H9 (cell line): ENCODE measurements around the gene SLC13A4. TPM values are rescaled to one million over a fixed set of nuclear protein-coding genes. Genes with fewer than 3 reads are reported as not detected.

ENCODE experiments used
- DNase-seq: peaks from one replicate; pipeline ENCODE4 v3.0.0-alpha.2; 2017
- H2AFZ ChIP-seq: one replicate; pipeline ENCODE4 v1.6.1; 2013; ENCODE audit warnings: mild to moderate bottlenecking, low read length, control low read depth, moderate library complexity
- H2AK5ac ChIP-seq: 2 replicates; pipeline ENCODE4 v1.6.1; 2013; ENCODE audit warnings: low read length, control low read depth, mixed read lengths; ENCODE audit not compliant: insufficient read length
- H2BK120ac ChIP-seq: one replicate; pipeline ENCODE4 v1.6.1; 2013; ENCODE audit warnings: low read depth, mild to moderate bottlenecking, low read length, control low read depth, inconsistent platforms; ENCODE audit not compliant: poor library complexity, severe bottlenecking
- H2BK12ac ChIP-seq: 2 replicates; pipeline ENCODE4 v1.6.1; 2013; ENCODE audit warnings: low read length, control low read depth, mixed read lengths, low read depth; ENCODE audit not compliant: insufficient read length
- H2BK15ac ChIP-seq: 2 replicates; pipeline ENCODE4 v1.6.1; 2013; ENCODE audit warnings: low read depth, low read length, control low read depth
- H2BK20ac ChIP-seq: one replicate; pipeline ENCODE4 v1.6.1; 2013; ENCODE audit warnings: low read depth, mild to moderate bottlenecking, low read length, control low read depth, inconsistent platforms; ENCODE audit not compliant: poor library complexity, severe bottlenecking
- H2BK5ac ChIP-seq: 2 replicates; pipeline ENCODE4 v1.6.1; 2013; ENCODE audit warnings: low read length, control low read depth, mixed read lengths; ENCODE audit not compliant: insufficient read length
- H3K14ac ChIP-seq: 2 replicates; pipeline ENCODE4 v1.6.1; 2013; ENCODE audit warnings: low read length, control low read depth; ENCODE audit not compliant: insufficient read depth
- H3K18ac ChIP-seq: 2 replicates; pipeline ENCODE4 v1.6.1; 2013; ENCODE audit warnings: low read depth, mild to moderate bottlenecking, mixed read lengths, low read length, control low read depth; ENCODE audit not compliant: insufficient read length
- H3K23ac ChIP-seq: 2 replicates; pipeline ENCODE4 v1.6.1; 2013; ENCODE audit warnings: low read length, control low read depth, mixed read lengths, low read depth; ENCODE audit not compliant: insufficient read length
- H3K23me2 ChIP-seq: 2 replicates; pipeline ENCODE4 v1.6.1; 2013; ENCODE audit warnings: low read depth, mild to moderate bottlenecking, mixed read lengths, low read length, control low read depth; ENCODE audit not compliant: insufficient read length, poor library complexity, severe bottlenecking
- H3K27ac ChIP-seq: 2 replicates; pipeline ENCODE4 v1.5.1; 2013; ENCODE audit warnings: low read length, control low read depth, mixed read lengths, low read depth; ENCODE audit not compliant: insufficient read length
- H3K27me3 ChIP-seq: 2 replicates; pipeline ENCODE4 v1.6.1; 2013; ENCODE audit warnings: low read length, control low read depth, inconsistent platforms; ENCODE audit not compliant: insufficient read depth
- H3K4ac ChIP-seq: 2 replicates; pipeline ENCODE4 v1.6.1; 2013; ENCODE audit warnings: low read depth, mild to moderate bottlenecking, control low read depth, inconsistent platforms, low read length, moderate library complexity
- H3K4me1 ChIP-seq: 2 replicates; pipeline ENCODE4 v1.6.1; 2013; ENCODE audit warnings: low read length, control low read depth, inconsistent platforms; ENCODE audit not compliant: insufficient read depth
- H3K4me2 ChIP-seq: 2 replicates; pipeline ENCODE4 v1.6.1; 2013; ENCODE audit warnings: low read length, control low read depth, mixed read lengths; ENCODE audit not compliant: insufficient read length, insufficient read depth
- H3K56ac ChIP-seq: 2 replicates; pipeline ENCODE4 v1.6.1; 2013; ENCODE audit warnings: low read depth, mild to moderate bottlenecking, mixed read lengths, low read length, control low read depth; ENCODE audit not compliant: insufficient read length
- H3K79me1 ChIP-seq: 2 replicates; pipeline ENCODE4 v1.6.1; 2013; ENCODE audit warnings: low read depth, mild to moderate bottlenecking, moderate library complexity, low read length, control low read depth, inconsistent platforms; ENCODE audit not compliant: insufficient read depth, poor library complexity, severe bottlenecking
- H3K79me2 ChIP-seq: 2 replicates; pipeline ENCODE4 v1.6.1; 2013; ENCODE audit warnings: low read length, control low read depth, inconsistent platforms; ENCODE audit not compliant: insufficient read depth
- H3K9ac ChIP-seq: 2 replicates; pipeline ENCODE4 v1.6.1; 2013; ENCODE audit warnings: low read length, control low read depth, mixed read lengths; ENCODE audit not compliant: insufficient read length; ENCODE audit errors: extremely low read depth
- H3K9me3 ChIP-seq: one replicate; pipeline ENCODE4 v1.6.1; 2013; ENCODE audit warnings: low read depth, low read length, inconsistent platforms; ENCODE audit not compliant: control insufficient read depth
- H3T11ph ChIP-seq: one replicate; pipeline ENCODE4 v1.6.1; 2013; ENCODE audit warnings: mild to moderate bottlenecking, low read length, control low read depth, inconsistent platforms
- H4K20me1 ChIP-seq: one replicate; pipeline ENCODE4 v1.6.1; 2013; ENCODE audit not compliant: control insufficient read depth, insufficient read length, insufficient read depth
- H4K5ac ChIP-seq: 2 replicates; pipeline ENCODE4 v1.6.1; 2013; ENCODE audit warnings: low read depth, mild to moderate bottlenecking, mixed read lengths, low read length, control low read depth; ENCODE audit not compliant: insufficient read length
- H4K8ac ChIP-seq: replicated peaks from 2 replicates; pipeline ENCODE4 v1.6.1; 2013; ENCODE audit warnings: low read length, control low read depth, mixed read lengths, low read depth; ENCODE audit not compliant: insufficient read length
- H4K91ac ChIP-seq: 2 replicates; pipeline ENCODE4 v1.6.1; 2013; ENCODE audit warnings: low read depth, mild to moderate bottlenecking, moderate library complexity, mixed read lengths, low read length, control low read depth; ENCODE audit not compliant: insufficient read length
- H3K27ac Mint-ChIP-seq, 3 experiments: 2 replicates in 2 of 3; 3 replicates in 1 of 3; pipeline ENCODE4 v1.8.0; 2020 to 2021; ENCODE audit warnings: mixed read lengths in 3 of 3, mild to moderate bottlenecking in 1 of 3, moderate library complexity in 1 of 3
- H3K27me3 Mint-ChIP-seq: 2 replicates; pipeline ENCODE4 v1.8.0; 2021; ENCODE audit warnings: low read depth, mild to moderate bottlenecking, moderate library complexity, mixed read lengths
- H3K36me3 Mint-ChIP-seq, 3 experiments: 2 replicates in 2 of 3; 3 replicates in 1 of 3; pipeline ENCODE4 v1.8.0; 2020 to 2021; ENCODE audit warnings: low read depth in 3 of 3, mixed read lengths in 3 of 3; ENCODE audit not compliant: insufficient read depth in 1 of 3
- H3K4me1 Mint-ChIP-seq, 2 experiments: 2 replicates each; pipeline ENCODE4 v1.8.0; 2020; ENCODE audit warnings: mixed read lengths in 2 of 2
- H3K4me3 Mint-ChIP-seq, 2 experiments: 2 replicates in 1 of 2; 3 replicates in 1 of 2; pipeline ENCODE4 v1.8.0; 2020 to 2021; ENCODE audit warnings: mild to moderate bottlenecking in 2 of 2, mixed read lengths in 2 of 2, moderate library complexity in 1 of 2
- H3K9me3 Mint-ChIP-seq, 2 experiments: 2 replicates in 1 of 2; 3 replicates in 1 of 2; pipeline ENCODE4 v1.8.0; 2020; ENCODE audit warnings: mild to moderate bottlenecking in 2 of 2, mixed read lengths in 2 of 2, moderate library complexity in 1 of 2
- CTCF ChIP-seq: fragments of 200-600 bp; sonication (generic); conservative IDR thresholded peaks from 3 replicates; pipeline ENCODE4 v1.8.0; 2021; ENCODE audit warnings: antibody characterized with exemption, mild to moderate bottlenecking
- WGBS: extraction: QIAGEN DNeasy Blood & Tissue Kit; methylation state at CpG from one replicate; pipeline ENCODE4 v1.1.7; 2013; ENCODE audit warnings: missing lambda C conversion rate, low lambda C conversion rate, mixed read lengths; ENCODE audit not compliant: insufficient read length; ENCODE audit errors: extremely low coverage; 5-methylcytosine and 5-hydroxymethylcytosine counted together
- total RNA-seq: library from RNA; stranded (reverse); gene quantifications from 2 replicates; pipeline ENCODE4 v1.2.1, GENCODE V29; 2021

SLC13A4 gene
- total RNA-seq, 1 experiment from 2014 or later: 3.5 TPM

GRCh38 chr7:135719688-135720087, 8.3 kb downstream of the SLC13A4 start:
- Histone ChIP-seq H2BK5ac (no peak overlapping the region), H3K27ac (no peak overlapping the region), H3K27me3 (no peaks in the 10 kb centered on the region), H3K79me1 (no peaks in the 10 kb centered on the region), H4K91ac (no peak overlapping the region), H2AK5ac (no peak overlapping the region), H3K18ac (no peak overlapping the region), H2BK20ac (no peak overlapping the region), H4K5ac (no peak overlapping the region), H3K4me1 (no peaks in the 10 kb centered on the region), H3T11ph (no peak overlapping the region), H4K20me1 (no peaks in the 10 kb centered on the region), H3K79me2 (no peaks in the 10 kb centered on the region), H2BK15ac (no peak overlapping the region), H4K8ac (no peak overlapping the region), H2BK120ac (no peak overlapping the region), H3K23me2 (no peaks in the 10 kb centered on the region), H2BK12ac (no peak overlapping the region), H3K4me2 (no peak overlapping the region), H2AFZ (no peak overlapping the region), H3K9me3 (no peaks in the 10 kb centered on the region), H3K14ac (no peak overlapping the region), H3K4ac (no peak overlapping the region), H3K23ac (no peak overlapping the region), H3K9ac (no peak overlapping the region), H3K56ac (no peak overlapping the region)
- Mint-ChIP-seq H3K4me3 (no peak overlapping the region), H3K36me3 (no peaks in the 10 kb centered on the region), H3K27ac (no peak overlapping the region), H3K4me1 (peaks cover 10 to 13% of the 10 kb centered on the region in 2 experiments), H3K9me3 (no peaks in the 10 kb centered on the region), H3K27me3 (no peaks in the 10 kb centered on the region)
- WGBS: no CpG with 5 or more reads among the region's 2 CpGs
- no peak for DNase-seq
- TF ChIP-seq CTCF: no peak
